ENCODE results near the gene HDAC4.

GRCh38 chr2:239158641-239159475, 242.0 kb downstream of the HDAC4 start:
- TF ChIP-seq HDAC2 (IDR thresholded peaks at IDR 0.05) (no peak), PAX5 (IDR thresholded peaks at IDR 0.05; ENCODE audit: borderline replicate concordance, low read depth, low read length) (no peak), CTCF (IDR thresholded peaks at IDR 0.05 in 2 of 3, conservative IDR thresholded peaks at IDR 0.05 in 1 of 3; ENCODE audit: control insufficient read depth in 2 of 3, extremely low read depth in 1 of 3, insufficient read depth in 1 of 3, low read depth in 3 of 3, low read length in 3 of 3) (no peak), EP300 (IDR thresholded peaks at IDR 0.05; ENCODE audit: borderline replicate concordance in 1 of 2, control insufficient read depth in 1 of 2, low read depth in 2 of 2, low read length in 2 of 2) (no peak), CREB1 (IDR thresholded peaks at IDR 0.05; ENCODE audit: low read depth) (no peak)

Data from GM12878 (cell line).